IMR-90 (cell line): Measurements from ENCODE around the gene TJP1. TPM values are rescaled to one million over a fixed set of nuclear protein-coding genes. Genes with fewer than 3 reads are reported as not detected.
A peak's percentile ranks its signal among the peaks of the same experiment; 100 is the strongest.
"Not testable (repeated sequence)": the region's sequence is repeated elsewhere in the genome, so short reads cannot be mapped to it uniquely, and the experiment has no call there.

Source experiments
- ATAC-seq: fragments of 200-7000 bp; cut with Tn5 transposase; 2 replicates; pipeline ENCODE4 v1.9.1; 2020; ENCODE audit warnings: low read depth, mild to moderate bottlenecking, moderate library complexity
- BruUV-seq: library from RNA; stranded (reverse); fragments of 400-500 nt; replicated peaks from 2 replicates; lab custom pipeline; 2021; lab: Mats Ljungman, UMichigan
- CTCF ChIA-PET: fragments of 300-600 bp; formaldehyde crosslinking; extraction: SDS; loops from one replicate; lab custom pipeline; 2021; ENCODE audit warnings: antibody characterized with exemption; lab: Yijun Ruan, JAX
- POLR2A ChIA-PET: fragments of 300-600 bp; sonication (Branson Sonifier 250); formaldehyde crosslinking; loops from one replicate; lab custom pipeline; 2022; ENCODE audit warnings: antibody characterized with exemption; ENCODE audit not compliant: unreplicated experiment; lab: Charles Lee
- DNase-seq: peaks from one replicate; pipeline ENCODE4 v3.0.0; 2013
- H2AFZ ChIP-seq: replicated peaks from 2 replicates; pipeline ENCODE3; 2013; ENCODE audit warnings: low read length, mild to moderate bottlenecking; ENCODE audit not compliant: poor library complexity
- H2AK5ac ChIP-seq: 2 replicates; pipeline ENCODE4 v1.6.1; 2013; ENCODE audit warnings: low read depth, low read length, inconsistent platforms
- H2AK9ac ChIP-seq: replicated peaks from 2 replicates; pipeline ENCODE3; 2013; ENCODE audit warnings: mild to moderate bottlenecking, low read depth, low read length, moderate library complexity; ENCODE audit not compliant: poor library complexity
- H2BK120ac ChIP-seq: 2 replicates; pipeline ENCODE4 v1.6.1; 2013; ENCODE audit warnings: low read depth, low read length, inconsistent platforms
- H2BK15ac ChIP-seq: 3 replicates; pipeline ENCODE4 v1.6.1; 2013; ENCODE audit warnings: low read depth, low read length, inconsistent platforms
- H2BK20ac ChIP-seq: 2 replicates; pipeline ENCODE4 v1.6.1; 2013; ENCODE audit warnings: low read depth, mild to moderate bottlenecking, inconsistent platforms, low read length, moderate library complexity
- H2BK5ac ChIP-seq: 2 replicates; pipeline ENCODE4 v1.6.1; 2013; ENCODE audit warnings: mild to moderate bottlenecking, low read depth, low read length, inconsistent platforms; ENCODE audit not compliant: poor library complexity, severe bottlenecking
- H3K14ac ChIP-seq: replicated peaks from 2 replicates; pipeline ENCODE4 v1.6.1; 2013; ENCODE audit warnings: low read depth, low read length, inconsistent platforms
- H3K18ac ChIP-seq: 2 replicates; pipeline ENCODE4 v1.6.1; 2013; ENCODE audit warnings: low read depth, low read length, control low read depth
- H3K23ac ChIP-seq: 2 replicates; pipeline ENCODE4 v1.6.1; 2013; ENCODE audit warnings: low read depth, low read length, inconsistent platforms
- H3K27ac ChIP-seq: 2 replicates; pipeline ENCODE4 v1.5.1; 2013; ENCODE audit warnings: mild to moderate bottlenecking, control low read depth, low read length; ENCODE audit not compliant: insufficient read depth
- H3K27me3 ChIP-seq: 2 replicates; pipeline ENCODE4 v1.6.1; 2013; ENCODE audit warnings: low read length; ENCODE audit not compliant: control insufficient read depth, insufficient read depth
- H3K36me3 ChIP-seq: 2 replicates; pipeline ENCODE4 v1.6.1; 2013; ENCODE audit warnings: low read length, mixed read lengths; ENCODE audit not compliant: control insufficient read depth, insufficient read depth
- H3K4ac ChIP-seq: 2 replicates; pipeline ENCODE4 v1.6.1; 2013; ENCODE audit warnings: low read depth, low read length, inconsistent platforms
- H3K4me1 ChIP-seq: 2 replicates; pipeline ENCODE4 v1.6.1; 2013; ENCODE audit warnings: low read length, mixed read lengths; ENCODE audit not compliant: control insufficient read depth, insufficient read depth
- H3K4me2 ChIP-seq: 2 replicates; pipeline ENCODE4 v1.6.1; 2013; ENCODE audit warnings: low read depth, mild to moderate bottlenecking, control low read depth, low read length, moderate library complexity
- H3K4me3 ChIP-seq: 2 replicates; pipeline ENCODE4 v1.5.1; 2013; ENCODE audit warnings: low read depth, mild to moderate bottlenecking, control low read depth, low read length, moderate library complexity; ENCODE audit not compliant: insufficient read depth
- H3K56ac ChIP-seq: 2 replicates; pipeline ENCODE4 v1.6.1; 2013; ENCODE audit warnings: low read length, inconsistent platforms; ENCODE audit not compliant: insufficient read depth; ENCODE audit errors: extremely low read depth
- H3K79me1 ChIP-seq, 2 experiments: 2 replicates each; pipeline ENCODE4 v1.6.1; 2013; ENCODE audit warnings: low read length in 2 of 2, inconsistent platforms in 1 of 2, low read depth in 1 of 2
- H3K9ac ChIP-seq: 2 replicates; pipeline ENCODE4 v1.6.1; 2013; ENCODE audit warnings: low read depth, low read length, control low read depth
- H3K9me1 ChIP-seq: 2 replicates; pipeline ENCODE4 v1.6.1; 2013; ENCODE audit warnings: low read length, inconsistent platforms; ENCODE audit not compliant: insufficient read depth
- H3K9me3 ChIP-seq: 2 replicates; pipeline ENCODE4 v1.6.1; 2013; ENCODE audit warnings: low read length; ENCODE audit not compliant: control insufficient read depth, insufficient read depth
- H4K20me1 ChIP-seq: 2 replicates; pipeline ENCODE4 v1.6.1; 2013; ENCODE audit warnings: low read length, inconsistent platforms; ENCODE audit not compliant: insufficient read depth
- H4K5ac ChIP-seq: 2 replicates; pipeline ENCODE4 v1.6.1; 2013; ENCODE audit warnings: mild to moderate bottlenecking, low read depth, low read length, control low read depth
- H4K8ac ChIP-seq, 2 experiments: 2 replicates each; pipeline ENCODE4 v1.6.1; 2013; ENCODE audit warnings: low read depth in 2 of 2, low read length in 2 of 2, control low read depth in 1 of 2, inconsistent platforms in 1 of 2
- H4K91ac ChIP-seq: 2 replicates; pipeline ENCODE4 v1.6.1; 2013; ENCODE audit warnings: low read depth, low read length, inconsistent platforms; ENCODE audit not compliant: insufficient read depth
- CEBPB ChIP-seq: IDR thresholded peaks from 2 replicates; pipeline ENCODE4 v1.6.1; 2012; ENCODE audit warnings: low read depth, low read length, improper control_type of control experiment
- NFE2L2 ChIP-seq: fragments of 150-350 bp; IDR thresholded peaks from 2 replicates; pipeline ENCODE4 v1.6.1; 2016; ENCODE audit warnings: low read depth, mild to moderate bottlenecking, low read length
- RAD21 ChIP-seq: IDR thresholded peaks from 2 replicates; pipeline ENCODE4 v1.6.1; 2012; ENCODE audit warnings: low read length, improper control_type of control experiment
- USF2 ChIP-seq: fragments of 150-350 bp; IDR thresholded peaks from 2 replicates; pipeline ENCODE4 v1.6.1; 2017; ENCODE audit warnings: mild to moderate bottlenecking, antibody characterized with exemption, low read length, low read depth
- WGBS, 2 experiments: methylation state at CpG; one replicate each; pipeline versions ENCODE4 v1.1.5 to v1.1.7; 2013; ENCODE audit warnings: missing lambda C conversion rate in 2 of 2; ENCODE audit not compliant: insufficient read length in 1 of 2; ENCODE audit errors: extremely low coverage in 2 of 2; 5-methylcytosine and 5-hydroxymethylcytosine counted together
- dilution Hi-C: fragments of 300-500 bp; cut with HindIII; formaldehyde crosslinking; loops from one replicate; pipeline ENCODE4 v1.14.3; 2018; ENCODE audit warnings: low sequenced_read_pairs; ENCODE audit not compliant: unreplicated experiment
- in situ Hi-C: fragments of 300-500 bp; cut with MboI; formaldehyde crosslinking; loops from 3 replicates; pipeline ENCODE4 v1.14.3; 2019; ENCODE audit warnings: low sequenced_read_pairs, inconsistent platforms, mixed read lengths
- intact Hi-C: fragments of 100-400 bp; cut with micrococcal nuclease; formaldehyde crosslinking; loops from 2 replicates; pipeline ENCODE4 v1.10.0; 2022
- polyA plus RNA-seq, 3 experiments: library from polyadenylated mRNA; depleted of rRNA; stranded (reverse); fragments of >200 nt; gene quantifications; 2 replicates each; pipeline ENCODE4 v1.2.3, GENCODE V29; 2012; ENCODE audit warnings: low replicate concordance in 1 of 3
- total RNA-seq: library from RNA; depleted of rRNA; stranded (reverse); fragments of >200 nt; gene quantifications from 2 replicates; pipeline ENCODE4 v1.2.3, GENCODE V29; 2012

Gene TJP1
- total and polyA plus RNA-seq, 2 of the 4 experiments (the other 2 are of a cell fraction), result 42.2 to 43.4 TPM

GRCh38 chr15:29818141-29818540, 4.1 kb downstream of the TJP1 start:
- no TSS peak for BruUV-seq
- Histone ChIP-seq H4K8ac (no peak overlapping the region), H3K4me3 (no peak overlapping the region), H4K91ac (no peak overlapping the region), H2AK9ac (no peak overlapping the region), H3K79me1 (peaks cover 4 to 27% of the 10 kb centered on the region in 2 experiments; a peak in 3 of 4 replicates), H3K9ac (no peak overlapping the region), H2AFZ (no peak overlapping the region), H2BK5ac (no peak overlapping the region), H3K27ac (no peak overlapping the region), H3K27me3 (no peaks in the 10 kb centered on the region), H3K9me1 (peaks cover 2% of the 10 kb centered on the region; the same call in 1 of the 2 replicates), H3K18ac (no peak overlapping the region), H3K14ac (no peak overlapping the region), H3K4me1 (peaks cover 9% of the 10 kb centered on the region), H3K9me3 (no peaks in the 10 kb centered on the region), H4K20me1 (peaks cover 56% of the 10 kb centered on the region), H3K23ac (no peak overlapping the region), H2BK120ac (no peak overlapping the region), H3K4ac (no peak overlapping the region), H3K36me3 (no peaks in the 10 kb centered on the region), H2AK5ac (no peak overlapping the region), H4K5ac (no peak overlapping the region), H2BK15ac (no peak overlapping the region), H3K4me2 (no peak overlapping the region), H2BK20ac (no peak overlapping the region), H3K56ac (no peak overlapping the region)
- ChIA-PET POLR2A (no interaction called here), CTCF (no interaction called here)
- WGBS, 2 experiments, result 67 to 100% methylated on average over 2 to 4 of the region's 10 CpGs
- in situ Hi-C loops (loop anchor here (10.0 kb wide), 1 partner anchor 107 kb away; no protein-coding TSS in a partner anchor), intact Hi-C loops (loop anchor here (2.0 kb wide), 1 partner anchor 13 kb away; no protein-coding TSS in a partner anchor), dilution Hi-C loops (no loop called here)
- ATAC-seq (no peak), DNase-seq (peak; percentile 19)
- TF ChIP-seq RAD21, result no peak
- no peak for TF ChIP-seq CEBPB
- TF ChIP-seq NFE2L2, result no peak
- TF ChIP-seq USF2, result no peak

- H2BK120ac ChIP-seq, H3K4me1 ChIP-seq, H4K91ac ChIP-seq, H3K4ac ChIP-seq, CTCF ChIA-PET, H3K14ac ChIP-seq, dilution Hi-C loops, H3K23ac ChIP-seq, H3K56ac ChIP-seq, ATAC-seq, H3K27me3 ChIP-seq, H2AK9ac ChIP-seq, H3K4me3 ChIP-seq, H3K4me2 ChIP-seq, H2BK5ac ChIP-seq, H3K18ac ChIP-seq, H3K27ac ChIP-seq, H2BK20ac ChIP-seq, H3K36me3 ChIP-seq, DNase-seq, H4K5ac ChIP-seq, H2BK15ac ChIP-seq, H3K9ac ChIP-seq, H3K9me3 ChIP-seq, H2AK5ac ChIP-seq, POLR2A ChIA-PET, H4K8ac ChIP-seq, H3K9me1 ChIP-seq, intact Hi-C loops, H2AFZ ChIP-seq, BruUV-seq: not testable (repeated sequence)
- H4K20me1 ChIP-seq, result peaks cover 63% of the 10 kb centered on the region
- WGBS, 2 experiments, result no CpG with 5 or more reads among the region's 3 CpGs
- in situ Hi-C loops, result loop anchor here (10.0 kb wide), 1 partner anchor 107 kb away; no protein-coding TSS in a partner anchor
- peaks cover 4 to 31% of the 10 kb centered on the region in 2 experiments; a peak in 3 of 4 replicates for H3K79me1 ChIP-seq
These were observed 4.8 kb downstream of the TJP1 start for GRCh38 chr15:29817455-29817854.
